Vagina (tissue), 2 donors: ENCODE data around the gene APLF. TPM values are rescaled to one million over a fixed set of nuclear protein-coding genes. Genes with fewer than 3 reads are reported as not detected.

ENCODE experiments used
- DNase-seq, 2 donors: peaks; one replicate each; pipeline ENCODE4 v3.0.0-alpha.2; 2017; ENCODE audit errors: extremely low spot score in 2 of 2
- H3K27ac ChIP-seq: fragments of 200-600 bp; sonication (generic); one replicate; pipeline ENCODE4 v1.5.1; 2019
- H3K27me3 ChIP-seq: fragments of 200-600 bp; sonication (generic); one replicate; pipeline ENCODE4 v1.5.1; 2019
- H3K36me3 ChIP-seq, 2 donors: fragments of 200-600 bp; sonication (generic); one replicate each; pipeline ENCODE4 v1.5.1; 2017 to 2019
- H3K4me1 ChIP-seq: fragments of 200-600 bp; sonication (generic); one replicate; pipeline ENCODE4 v1.5.1; 2019
- H3K4me3 ChIP-seq, 2 donors: fragments of 200-600 bp; sonication (generic); 1 replicate in 1 of 2; 2 replicates in 1 of 2; pipeline ENCODE4 v1.5.1; 2016 to 2019
- H3K9me3 ChIP-seq: fragments of 200-600 bp; sonication (generic); one replicate; pipeline ENCODE4 v1.5.1; 2019
- POLR2A ChIP-seq, 2 donors: fragments of 450-650 bp; IDR thresholded peaks; one replicate each; pipeline ENCODE4 v1.6.1; 2017; ENCODE audit warnings: antibody characterized with exemption in 2 of 2, mild to moderate bottlenecking in 2 of 2, moderate library complexity in 2 of 2
- POLR2AphosphoS5 ChIP-seq, 2 donors: sonication (generic); formaldehyde crosslinking; IDR thresholded peaks; one replicate each; pipeline ENCODE4 v1.9.0; 2017; ENCODE audit warnings: antibody characterized with exemption in 2 of 2, mild to moderate bottlenecking in 2 of 2, low read depth in 1 of 2; ENCODE audit not compliant: insufficient read depth in 1 of 2
- intact Hi-C: fragments of 100-400 bp; cut with DNase I; formaldehyde crosslinking; loops from one replicate; pipeline ENCODE4 v1.15.1; 2023
- total RNA-seq: library from RNA; depleted of rRNA; stranded (reverse); fragments of >200 nt; gene quantifications from one replicate; pipeline ENCODE4 v1.2.3, GENCODE V29; 2016
- TF ChIP-seq, protein P1 (sequence below), 3 experiments: fragments of 450-650 bp in 2 of 3; fragments of 200-600 bp in 1 of 3; sonication (generic) in 1 of 3; IDR thresholded peaks; one replicate each; pipeline ENCODE4 v1.5.1; 2017 to 2019; ENCODE audit warnings: antibody characterized with exemption in 3 of 3, mild to moderate bottlenecking in 2 of 3, moderate library complexity in 2 of 3

Gene APLF
- total RNA-seq, 1 donor from 2014 or later = 18.7 TPM

DNA sequence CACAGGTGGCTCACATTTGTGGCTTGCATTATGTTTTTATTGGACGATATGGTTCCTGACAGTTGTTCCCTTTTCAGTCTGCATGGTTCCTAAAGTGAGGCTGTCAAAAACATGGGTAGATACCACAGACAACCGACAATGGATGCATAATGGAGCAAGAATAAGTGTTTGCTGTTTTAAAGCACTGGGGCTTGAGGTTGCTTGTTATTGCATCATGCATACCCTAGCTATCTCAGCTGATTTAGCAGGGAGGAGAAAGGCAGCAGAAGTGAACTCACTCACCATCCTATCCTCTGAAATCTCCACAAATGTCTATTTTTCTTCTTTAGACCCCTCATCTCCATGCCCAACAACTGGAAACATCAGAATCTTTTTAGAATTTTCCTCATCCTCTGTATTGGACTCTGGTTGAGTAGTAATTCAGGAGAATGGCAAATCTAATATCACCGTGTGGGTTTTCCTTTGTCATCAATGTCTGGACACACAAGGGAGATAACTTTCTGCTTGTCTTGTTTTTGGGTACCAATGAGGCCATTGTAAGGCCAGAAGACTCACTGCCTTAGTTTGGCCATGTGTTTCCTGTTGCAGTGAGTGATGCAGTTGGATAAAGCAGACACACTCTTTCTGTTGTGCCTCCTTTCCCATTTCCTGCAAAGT, 47.0 kb upstream of the APLF start:
- intact Hi-C loops = no loop called here
- H3K4me1 ChIP-seq = no peaks in the 10 kb centered on the region

DNA sequence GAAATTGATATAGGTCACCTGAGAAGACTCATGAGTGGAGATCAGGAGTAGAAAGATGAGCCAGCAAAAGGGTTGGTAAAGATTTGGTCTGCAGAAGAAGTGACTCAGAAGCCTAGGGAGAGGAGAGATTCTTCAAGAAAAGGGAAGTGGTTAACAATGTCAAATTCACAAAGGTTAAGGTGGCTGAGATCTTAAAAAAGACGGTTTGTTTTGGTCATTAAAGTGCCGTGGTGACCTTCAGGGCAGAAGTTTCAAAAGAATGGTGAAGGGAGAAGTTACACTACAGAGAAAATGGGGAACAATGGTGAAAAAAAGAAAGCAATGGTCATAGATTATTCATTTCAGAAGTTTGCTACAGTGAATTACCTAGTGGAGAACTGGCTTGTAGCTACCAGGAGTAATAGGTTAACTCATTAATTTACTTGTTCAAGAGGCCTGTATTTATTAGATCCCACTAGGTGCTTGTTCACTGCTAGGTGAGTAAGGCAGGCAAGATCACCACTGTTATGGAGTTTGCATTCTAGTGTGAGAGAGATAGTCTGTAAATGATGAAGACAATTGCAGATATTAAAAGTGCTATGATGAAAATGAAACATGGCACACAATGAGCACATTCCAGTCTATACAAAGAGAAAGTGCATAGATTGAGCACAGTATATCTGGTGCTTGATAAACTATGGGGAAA, 43.3 kb upstream of the APLF start:
- no peaks in the 10 kb centered on the region for H3K27me3 ChIP-seq
- H3K4me1 ChIP-seq = peaks cover 20% of the 10 kb centered on the region
- H3K36me3 ChIP-seq = no peaks in the 10 kb centered on the region
- intact Hi-C loops = no loop called here
- H3K4me3 ChIP-seq = no peak overlapping the region
- TF ChIP-seq, protein P1, sequence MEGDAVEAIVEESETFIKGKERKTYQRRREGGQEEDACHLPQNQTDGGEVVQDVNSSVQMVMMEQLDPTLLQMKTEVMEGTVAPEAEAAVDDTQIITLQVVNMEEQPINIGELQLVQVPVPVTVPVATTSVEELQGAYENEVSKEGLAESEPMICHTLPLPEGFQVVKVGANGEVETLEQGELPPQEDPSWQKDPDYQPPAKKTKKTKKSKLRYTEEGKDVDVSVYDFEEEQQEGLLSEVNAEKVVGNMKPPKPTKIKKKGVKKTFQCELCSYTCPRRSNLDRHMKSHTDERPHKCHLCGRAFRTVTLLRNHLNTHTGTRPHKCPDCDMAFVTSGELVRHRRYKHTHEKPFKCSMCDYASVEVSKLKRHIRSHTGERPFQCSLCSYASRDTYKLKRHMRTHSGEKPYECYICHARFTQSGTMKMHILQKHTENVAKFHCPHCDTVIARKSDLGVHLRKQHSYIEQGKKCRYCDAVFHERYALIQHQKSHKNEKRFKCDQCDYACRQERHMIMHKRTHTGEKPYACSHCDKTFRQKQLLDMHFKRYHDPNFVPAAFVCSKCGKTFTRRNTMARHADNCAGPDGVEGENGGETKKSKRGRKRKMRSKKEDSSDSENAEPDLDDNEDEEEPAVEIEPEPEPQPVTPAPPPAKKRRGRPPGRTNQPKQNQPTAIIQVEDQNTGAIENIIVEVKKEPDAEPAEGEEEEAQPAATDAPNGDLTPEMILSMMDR (IDR thresholded peaks at IDR 0.05) = no peak
- TF ChIP-seq POLR2AphosphoS5 (IDR thresholded peaks at IDR 0.05; ENCODE audit: insufficient read depth in 1 of 2, low read depth in 1 of 2) (no peak), POLR2A (IDR thresholded peaks at IDR 0.05) (no peak)
- no peaks in the 10 kb centered on the region for H3K9me3 ChIP-seq
- DNase-seq = no peak
- H3K27ac ChIP-seq = no peak overlapping the region

More for the DNA sequence above, 47.0 kb upstream of the APLF start:
- DNase-seq = no peak
- no peaks in the 10 kb centered on the region for H3K36me3 ChIP-seq
- H3K9me3 ChIP-seq = no peaks in the 10 kb centered on the region
- TF ChIP-seq POLR2A (IDR thresholded peaks at IDR 0.05) (no peak), POLR2AphosphoS5 (IDR thresholded peaks at IDR 0.05; ENCODE audit: insufficient read depth in 1 of 2, low read depth in 1 of 2) (no peak)
- TF ChIP-seq, protein P1 (IDR thresholded peaks at IDR 0.05) = no peak
- no peak overlapping the region for H3K27ac ChIP-seq
- no peaks in the 10 kb centered on the region for H3K27me3 ChIP-seq
- H3K4me3 ChIP-seq = no peak overlapping the region

DNA sequence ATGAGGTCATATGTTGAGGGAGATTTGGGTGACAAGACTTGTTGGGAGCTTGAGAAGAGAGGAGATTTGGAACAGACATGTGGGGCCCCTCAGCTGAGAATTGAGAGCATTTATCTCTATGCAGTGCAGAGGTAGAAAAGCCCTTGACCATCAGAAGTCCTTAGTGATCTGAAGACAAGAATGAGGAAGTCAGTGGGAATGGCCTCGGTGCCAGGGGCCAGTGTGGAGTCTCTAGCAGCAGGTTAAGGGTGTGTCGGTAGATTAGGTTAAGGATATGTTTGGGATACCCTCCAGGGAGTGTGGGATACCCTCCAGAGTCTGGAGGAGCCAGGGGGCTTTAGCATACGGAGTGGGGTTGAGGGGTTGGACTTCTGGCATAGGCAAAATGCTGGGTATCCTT, 41.9 kb upstream of the APLF start:
- Histone ChIP-seq H3K4me1 (peaks cover 20% of the 10 kb centered on the region), H3K9me3 (no peaks in the 10 kb centered on the region), H3K27ac (no peak overlapping the region), H3K27me3 (no peaks in the 10 kb centered on the region), H3K36me3 (no peaks in the 10 kb centered on the region), H3K4me3 (no peak overlapping the region)
- TF ChIP-seq POLR2AphosphoS5 (IDR thresholded peaks at IDR 0.05; ENCODE audit: insufficient read depth in 1 of 2, low read depth in 1 of 2) (no peak), POLR2A (IDR thresholded peaks at IDR 0.05) (no peak)
- TF ChIP-seq, protein P1 (IDR thresholded peaks at IDR 0.05) = no peak
- intact Hi-C loops = no loop called here
- DNase-seq = no peak

DNA sequence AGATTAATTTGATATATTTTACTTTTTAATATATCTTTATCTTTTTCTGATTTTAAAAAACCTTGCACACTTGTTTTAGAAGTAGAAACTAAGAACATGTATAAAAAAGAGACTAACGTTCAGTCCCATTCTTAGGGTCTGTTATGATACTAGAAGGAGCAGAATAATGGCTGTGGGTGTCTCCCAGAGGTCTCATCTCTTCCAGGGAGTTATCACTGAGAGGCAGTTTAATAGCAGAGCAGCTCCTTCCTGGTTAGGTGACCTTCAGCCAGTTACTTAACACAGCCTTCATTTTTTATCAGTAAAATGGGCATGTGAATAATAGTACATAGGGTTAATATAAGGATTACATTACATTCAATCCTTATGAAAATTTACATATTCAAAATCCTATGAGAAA, 40.9 kb upstream of the APLF start:
- TF ChIP-seq POLR2AphosphoS5 (IDR thresholded peaks at IDR 0.05; ENCODE audit: insufficient read depth in 1 of 2, low read depth in 1 of 2) (no peak), POLR2A (IDR thresholded peaks at IDR 0.05) (no peak)
- TF ChIP-seq, protein P1 (IDR thresholded peaks at IDR 0.05) = no peak
- DNase-seq = no peak
- no peaks in the 10 kb centered on the region for H3K27me3 ChIP-seq
- peaks cover 20% of the 10 kb centered on the region for H3K4me1 ChIP-seq
- no peak overlapping the region for H3K27ac ChIP-seq
- intact Hi-C loops = no loop called here
- no peaks in the 10 kb centered on the region for H3K9me3 ChIP-seq
- no peak overlapping the region for H3K4me3 ChIP-seq
- no peaks in the 10 kb centered on the region for H3K36me3 ChIP-seq
